ENCODE measurements around the gene SUPT4H1. TPM values are rescaled to one million over a fixed set of nuclear protein-coding genes. Genes with fewer than 3 reads are reported as not detected.

Gene SUPT4H1
- total RNA-seq, 1 donor from 2014 or later: 150 TPM

GRCh38 chr17:58381124-58382035, 29.4 kb upstream of the SUPT4H1 start:
- H3K4me3 Mint-ChIP-seq (ENCODE audit: unreplicated experiment): no peak overlapping the region
- TF ChIP-seq CTCF (IDR thresholded peaks at IDR 0.05; ENCODE audit: unreplicated experiment): no peak
- DNase-seq (ENCODE audit: low spot score): no peak
- H3K4me1 Mint-ChIP-seq (ENCODE audit: unreplicated experiment): peaks cover 44% of the 10 kb centered on the region
- peaks cover 4% of the 10 kb centered on the region for H3K27me3 Mint-ChIP-seq (ENCODE audit: unreplicated experiment)
- no peaks in the 10 kb centered on the region for H3K36me3 Mint-ChIP-seq (ENCODE audit: low read depth, unreplicated experiment)
- no peak overlapping the region for H3K27ac Mint-ChIP-seq (ENCODE audit: unreplicated experiment)
- H3K9me3 Mint-ChIP-seq (ENCODE audit: unreplicated experiment): no peaks in the 10 kb centered on the region

GRCh38 chr17:58380207-58381123, 28.5 kb upstream of the SUPT4H1 start:
- H3K4me3 Mint-ChIP-seq (ENCODE audit: unreplicated experiment): no peak overlapping the region
- H3K27me3 Mint-ChIP-seq (ENCODE audit: unreplicated experiment): peaks cover 4% of the 10 kb centered on the region
- no peaks in the 10 kb centered on the region for H3K9me3 Mint-ChIP-seq (ENCODE audit: unreplicated experiment)
- TF ChIP-seq CTCF (IDR thresholded peaks at IDR 0.05; ENCODE audit: unreplicated experiment): no peak
- H3K4me1 Mint-ChIP-seq (ENCODE audit: unreplicated experiment): peaks cover 52% of the 10 kb centered on the region
- no peaks in the 10 kb centered on the region for H3K36me3 Mint-ChIP-seq (ENCODE audit: low read depth, unreplicated experiment)
- H3K27ac Mint-ChIP-seq (ENCODE audit: unreplicated experiment): no peak overlapping the region
- DNase-seq (ENCODE audit: low spot score): no peak

- no peak overlapping the region for H3K4me3 Mint-ChIP-seq (ENCODE audit: unreplicated experiment)
- peaks cover 58% of the 10 kb centered on the region for H3K4me1 Mint-ChIP-seq (ENCODE audit: unreplicated experiment)
- H3K9me3 Mint-ChIP-seq (ENCODE audit: unreplicated experiment): no peaks in the 10 kb centered on the region
- DNase-seq (ENCODE audit: low spot score): no peak
- peaks cover 4% of the 10 kb centered on the region for H3K27me3 Mint-ChIP-seq (ENCODE audit: unreplicated experiment)
- H3K36me3 Mint-ChIP-seq (ENCODE audit: low read depth, unreplicated experiment): no peaks in the 10 kb centered on the region
- H3K27ac Mint-ChIP-seq (ENCODE audit: unreplicated experiment): peak overlapping the region; percentile 57
- TF ChIP-seq CTCF (IDR thresholded peaks at IDR 0.05; ENCODE audit: unreplicated experiment): no peak
These were observed 27.5 kb upstream of the SUPT4H1 start for GRCh38 chr17:58379511-58379824.

- Mint-ChIP-seq H3K4me1 (ENCODE audit: unreplicated experiment) (peaks cover 55% of the 10 kb centered on the region), H3K36me3 (ENCODE audit: low read depth, unreplicated experiment) (no peaks in the 10 kb centered on the region), H3K27ac (ENCODE audit: unreplicated experiment) (peak overlapping the region; percentile 57), H3K9me3 (ENCODE audit: unreplicated experiment) (no peaks in the 10 kb centered on the region), H3K27me3 (ENCODE audit: unreplicated experiment) (peaks cover 4% of the 10 kb centered on the region), H3K4me3 (ENCODE audit: unreplicated experiment) (no peak overlapping the region)
- no peak for TF ChIP-seq CTCF (IDR thresholded peaks at IDR 0.05; ENCODE audit: unreplicated experiment)
- no peak for DNase-seq (ENCODE audit: low spot score)
These were observed 26.9 kb upstream of the SUPT4H1 start for GRCh38 chr17:58378733-58379510.
